ENCODE data around the gene ATP2C2.

DNA sequence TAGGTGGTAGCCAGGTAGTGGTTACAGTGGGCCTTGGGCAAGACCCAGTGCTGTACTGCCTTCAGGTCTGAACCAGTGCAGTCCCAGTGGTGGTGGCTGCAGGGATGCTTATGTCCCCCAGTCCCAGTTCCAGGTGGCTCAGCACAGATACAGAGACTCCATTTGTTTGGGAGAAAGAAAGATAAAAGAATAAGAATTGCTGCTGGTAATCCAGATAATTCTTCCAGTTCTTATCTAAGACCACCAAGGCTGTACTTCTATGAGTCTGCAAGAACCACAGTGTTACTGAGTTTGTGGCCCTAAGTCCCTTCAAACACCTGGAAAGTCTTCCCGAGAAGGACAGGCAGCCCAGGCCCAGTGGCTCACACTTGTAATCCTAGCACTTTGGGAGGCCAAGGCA is 33.9 kb upstream of the ATP2C2 start:
- TF ChIP-seq POLR2AphosphoS5 (IDR thresholded peaks at IDR 0.05) = no peak
- TF ChIP-seq, protein P1, sequence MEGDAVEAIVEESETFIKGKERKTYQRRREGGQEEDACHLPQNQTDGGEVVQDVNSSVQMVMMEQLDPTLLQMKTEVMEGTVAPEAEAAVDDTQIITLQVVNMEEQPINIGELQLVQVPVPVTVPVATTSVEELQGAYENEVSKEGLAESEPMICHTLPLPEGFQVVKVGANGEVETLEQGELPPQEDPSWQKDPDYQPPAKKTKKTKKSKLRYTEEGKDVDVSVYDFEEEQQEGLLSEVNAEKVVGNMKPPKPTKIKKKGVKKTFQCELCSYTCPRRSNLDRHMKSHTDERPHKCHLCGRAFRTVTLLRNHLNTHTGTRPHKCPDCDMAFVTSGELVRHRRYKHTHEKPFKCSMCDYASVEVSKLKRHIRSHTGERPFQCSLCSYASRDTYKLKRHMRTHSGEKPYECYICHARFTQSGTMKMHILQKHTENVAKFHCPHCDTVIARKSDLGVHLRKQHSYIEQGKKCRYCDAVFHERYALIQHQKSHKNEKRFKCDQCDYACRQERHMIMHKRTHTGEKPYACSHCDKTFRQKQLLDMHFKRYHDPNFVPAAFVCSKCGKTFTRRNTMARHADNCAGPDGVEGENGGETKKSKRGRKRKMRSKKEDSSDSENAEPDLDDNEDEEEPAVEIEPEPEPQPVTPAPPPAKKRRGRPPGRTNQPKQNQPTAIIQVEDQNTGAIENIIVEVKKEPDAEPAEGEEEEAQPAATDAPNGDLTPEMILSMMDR (IDR thresholded peaks at IDR 0.05) = no peak
